ENCODE results near the gene NDUFV3.
"Not testable (repeated sequence)": the region's sequence is repeated elsewhere in the genome, so short reads cannot be mapped to it uniquely, and the experiment has no call there.

Gene NDUFV3

DNA sequence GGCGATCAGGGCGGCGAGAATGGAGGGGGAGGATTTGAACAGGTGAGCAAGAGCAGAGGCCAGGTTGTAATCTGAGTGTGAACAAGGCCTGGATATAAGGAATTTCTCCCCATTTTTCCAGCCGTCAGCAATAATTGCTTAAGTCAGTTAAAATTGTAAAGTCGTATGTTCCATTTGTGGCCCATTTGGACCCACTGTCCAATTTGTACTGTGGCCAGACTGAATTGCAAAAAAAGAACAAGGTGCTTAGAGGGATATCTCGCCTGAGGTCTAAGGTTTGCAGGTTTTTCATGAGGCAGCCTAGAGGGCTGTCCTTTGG, 31.3 kb downstream of the NDUFV3 start:
- H3K36me3 ChIP-seq (ENCODE audit: control insufficient read depth, insufficient read depth, low read length) = no peaks in the 10 kb centered on the region
- no peak for DNase-seq (ENCODE audit: extremely low read depth, insufficient read length)
- TF ChIP-seq, protein P1, sequence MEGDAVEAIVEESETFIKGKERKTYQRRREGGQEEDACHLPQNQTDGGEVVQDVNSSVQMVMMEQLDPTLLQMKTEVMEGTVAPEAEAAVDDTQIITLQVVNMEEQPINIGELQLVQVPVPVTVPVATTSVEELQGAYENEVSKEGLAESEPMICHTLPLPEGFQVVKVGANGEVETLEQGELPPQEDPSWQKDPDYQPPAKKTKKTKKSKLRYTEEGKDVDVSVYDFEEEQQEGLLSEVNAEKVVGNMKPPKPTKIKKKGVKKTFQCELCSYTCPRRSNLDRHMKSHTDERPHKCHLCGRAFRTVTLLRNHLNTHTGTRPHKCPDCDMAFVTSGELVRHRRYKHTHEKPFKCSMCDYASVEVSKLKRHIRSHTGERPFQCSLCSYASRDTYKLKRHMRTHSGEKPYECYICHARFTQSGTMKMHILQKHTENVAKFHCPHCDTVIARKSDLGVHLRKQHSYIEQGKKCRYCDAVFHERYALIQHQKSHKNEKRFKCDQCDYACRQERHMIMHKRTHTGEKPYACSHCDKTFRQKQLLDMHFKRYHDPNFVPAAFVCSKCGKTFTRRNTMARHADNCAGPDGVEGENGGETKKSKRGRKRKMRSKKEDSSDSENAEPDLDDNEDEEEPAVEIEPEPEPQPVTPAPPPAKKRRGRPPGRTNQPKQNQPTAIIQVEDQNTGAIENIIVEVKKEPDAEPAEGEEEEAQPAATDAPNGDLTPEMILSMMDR (IDR thresholded peaks at IDR 0.05; ENCODE audit: insufficient read depth, low read length, poor library complexity, severe bottlenecking) = no peak
- no peaks in the 10 kb centered on the region for H3K27me3 ChIP-seq (replicated peaks; ENCODE audit: control insufficient read depth, insufficient read depth, low read length)
- H3K4me3 ChIP-seq (replicated peaks; ENCODE audit: low read depth, low read length) = no peak overlapping the region

DNA sequence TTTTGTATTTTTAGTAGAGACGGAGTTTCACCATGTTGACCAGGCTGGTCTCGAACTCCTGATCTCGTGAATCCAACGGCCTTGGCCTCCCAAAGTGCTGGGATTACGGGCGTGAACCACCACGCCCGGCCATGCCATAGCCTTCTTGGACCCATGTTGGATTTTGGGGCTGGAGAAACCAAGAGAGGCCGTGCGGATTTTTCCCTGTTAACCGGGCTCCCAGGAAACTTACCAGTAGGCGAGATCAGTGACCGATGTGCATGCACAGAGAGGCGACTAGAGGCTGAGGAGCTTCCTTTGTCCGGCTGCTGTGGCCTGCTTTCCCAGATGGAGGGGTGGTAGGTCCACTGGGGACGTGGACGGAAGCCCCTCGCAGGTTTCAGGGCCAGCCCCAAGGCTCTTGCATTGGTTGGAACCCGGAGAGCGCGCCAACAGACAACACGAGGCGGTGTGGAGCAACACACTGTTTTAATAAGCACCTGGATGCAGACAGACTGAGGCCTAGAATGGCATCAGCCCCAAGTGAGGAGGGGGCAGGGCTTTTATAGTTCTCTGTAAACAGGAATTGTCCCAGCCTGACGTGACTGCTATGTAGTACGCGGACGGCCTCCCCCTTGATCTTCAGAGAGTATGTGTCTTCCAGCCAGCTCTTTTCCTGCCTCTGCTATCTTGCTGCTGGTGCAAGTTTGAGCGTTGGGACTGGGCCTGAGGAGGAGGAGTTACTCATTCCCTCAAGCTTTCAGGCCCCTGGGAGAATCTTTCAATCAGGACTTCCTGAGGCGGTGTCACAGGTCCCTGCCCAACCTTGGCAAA, 32.2 kb downstream of the NDUFV3 start, which contains the start of gene ERVH48-1:
ERVH48-1 (minus strand) TSS at position 517 of the 813 bp plus-strand sequence. CDS start 6,624 bp downstream, outside the sequence.
- no peak within 1 kb of the TSS for H3K4me3 ChIP-seq (replicated peaks; ENCODE audit: low read depth, low read length)
- no peak for DNase-seq (ENCODE audit: extremely low read depth, insufficient read length)

DNA sequence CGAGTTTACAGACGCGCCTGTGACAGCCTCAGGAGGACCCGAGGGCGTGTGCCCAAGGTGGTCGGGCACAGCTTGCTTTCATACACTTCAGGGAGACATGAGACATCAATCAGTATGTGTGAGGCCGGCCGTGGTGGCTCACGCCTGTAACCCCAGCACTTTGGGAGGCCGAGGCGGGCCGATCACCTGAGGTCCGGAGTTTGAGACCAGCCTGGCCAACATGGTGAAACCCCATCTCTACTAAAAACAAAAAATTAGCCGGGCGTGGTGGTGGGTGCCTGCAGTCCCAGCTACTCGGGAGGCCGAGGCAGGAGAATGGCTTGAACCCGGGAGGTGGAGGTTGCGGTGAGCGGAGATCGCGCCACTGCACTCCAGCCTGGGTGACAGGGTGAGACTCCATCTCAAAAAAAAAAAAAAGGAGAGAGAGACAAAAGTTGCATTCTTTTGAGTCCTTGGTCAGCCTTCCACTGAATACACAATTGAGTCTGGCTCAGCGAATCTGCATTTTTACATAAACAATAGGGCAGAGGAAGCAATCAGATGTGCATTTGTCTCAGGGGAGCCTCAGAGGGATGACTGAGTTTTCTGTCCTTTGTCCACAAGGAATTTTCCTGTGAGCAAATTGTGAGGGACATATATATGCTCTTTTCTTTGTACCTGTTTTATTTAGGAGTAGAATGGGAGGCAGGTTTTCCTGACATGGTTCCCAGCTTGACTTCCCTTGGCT, 34.5 kb downstream of the NDUFV3 start:
- H3K4me3 ChIP-seq (replicated peaks; ENCODE audit: low read depth, low read length); H3K36me3 ChIP-seq (ENCODE audit: control insufficient read depth, insufficient read depth, low read length); H3K27me3 ChIP-seq (replicated peaks; ENCODE audit: control insufficient read depth, insufficient read depth, low read length); DNase-seq (ENCODE audit: extremely low read depth, insufficient read length): not testable (repeated sequence)

More for the DNA sequence above, 32.2 kb downstream of the NDUFV3 start, which contains the start of gene ERVH48-1:
- H3K36me3 ChIP-seq (ENCODE audit: control insufficient read depth, insufficient read depth, low read length) = no peaks in the 10 kb centered on the region
- no peaks in the 10 kb centered on the region for H3K27me3 ChIP-seq (replicated peaks; ENCODE audit: control insufficient read depth, insufficient read depth, low read length)
- TF ChIP-seq, protein P1 (IDR thresholded peaks at IDR 0.05; ENCODE audit: insufficient read depth, low read length, poor library complexity, severe bottlenecking) = no peak

DNA sequence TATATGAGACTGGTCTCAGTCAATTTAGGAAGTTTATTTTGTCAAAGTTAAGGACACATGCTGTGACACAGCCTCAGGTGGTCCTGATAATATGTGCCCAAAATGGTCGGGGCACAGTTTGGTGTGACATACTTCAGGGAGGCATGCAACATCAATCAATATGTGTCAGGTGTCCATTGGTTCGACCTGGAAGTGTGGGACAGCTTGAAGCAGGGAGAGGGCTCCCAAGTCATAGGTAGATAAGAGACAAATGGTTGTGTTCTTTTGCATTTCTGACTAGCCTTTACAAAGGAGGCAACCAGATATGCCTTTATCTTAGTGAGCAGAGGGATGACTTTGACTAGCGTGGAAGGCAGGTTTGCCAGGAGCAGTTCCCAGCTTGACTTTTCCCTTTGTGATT, 36.9 kb downstream of the NDUFV3 start:
- no peak overlapping the region for H3K4me3 ChIP-seq (replicated peaks; ENCODE audit: low read depth, low read length)
- no peak for DNase-seq (ENCODE audit: extremely low read depth, insufficient read length)
- TF ChIP-seq, protein P1 (IDR thresholded peaks at IDR 0.05; ENCODE audit: insufficient read depth, low read length, poor library complexity, severe bottlenecking) = no peak
- no peaks in the 10 kb centered on the region for H3K36me3 ChIP-seq (ENCODE audit: control insufficient read depth, insufficient read depth, low read length)
- H3K27me3 ChIP-seq (replicated peaks; ENCODE audit: control insufficient read depth, insufficient read depth, low read length) = no peaks in the 10 kb centered on the region

DNA sequence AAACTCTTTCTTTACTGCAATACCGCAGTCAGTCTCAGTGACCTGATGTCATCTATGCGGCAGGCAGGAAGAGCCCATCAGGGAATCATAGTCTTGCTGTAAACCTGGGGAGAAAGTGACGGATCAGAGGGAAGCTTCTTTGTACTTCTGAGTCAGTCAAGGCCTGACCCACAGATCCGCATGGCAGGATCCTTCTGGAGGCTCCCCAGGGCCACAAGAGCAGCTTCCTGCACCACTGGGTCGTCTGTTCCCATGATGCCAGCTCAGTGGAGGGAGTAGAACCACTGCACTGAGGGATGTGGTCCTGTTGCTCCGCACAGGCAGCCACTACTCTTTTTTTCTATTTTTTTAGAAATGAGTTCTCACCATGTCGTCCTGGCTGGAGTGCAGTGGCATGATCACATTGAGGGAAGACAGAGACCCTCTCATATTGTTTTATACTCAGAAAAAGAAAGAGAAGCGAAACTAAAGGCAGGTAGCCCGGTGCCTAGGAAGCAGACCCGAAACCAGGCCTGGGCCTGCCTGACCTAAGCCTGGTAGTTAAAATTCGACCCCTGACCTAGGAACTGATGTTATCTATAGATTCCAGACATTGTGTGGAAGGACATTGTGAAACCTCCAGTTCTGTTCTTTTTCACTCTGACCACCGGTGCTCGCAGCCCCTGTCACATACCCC, 38.6 kb downstream of the NDUFV3 start:
- Histone ChIP-seq H3K36me3 (ENCODE audit: control insufficient read depth, insufficient read depth, low read length) (no peaks in the 10 kb centered on the region), H3K27me3 (replicated peaks; ENCODE audit: control insufficient read depth, insufficient read depth, low read length) (no peaks in the 10 kb centered on the region), H3K4me3 (replicated peaks; ENCODE audit: low read depth, low read length) (no peak overlapping the region)
- DNase-seq (ENCODE audit: extremely low read depth, insufficient read length) = peak; percentile 49
- TF ChIP-seq, protein P1 (IDR thresholded peaks at IDR 0.05; ENCODE audit: insufficient read depth, low read length, poor library complexity, severe bottlenecking) = no peak

DNA sequence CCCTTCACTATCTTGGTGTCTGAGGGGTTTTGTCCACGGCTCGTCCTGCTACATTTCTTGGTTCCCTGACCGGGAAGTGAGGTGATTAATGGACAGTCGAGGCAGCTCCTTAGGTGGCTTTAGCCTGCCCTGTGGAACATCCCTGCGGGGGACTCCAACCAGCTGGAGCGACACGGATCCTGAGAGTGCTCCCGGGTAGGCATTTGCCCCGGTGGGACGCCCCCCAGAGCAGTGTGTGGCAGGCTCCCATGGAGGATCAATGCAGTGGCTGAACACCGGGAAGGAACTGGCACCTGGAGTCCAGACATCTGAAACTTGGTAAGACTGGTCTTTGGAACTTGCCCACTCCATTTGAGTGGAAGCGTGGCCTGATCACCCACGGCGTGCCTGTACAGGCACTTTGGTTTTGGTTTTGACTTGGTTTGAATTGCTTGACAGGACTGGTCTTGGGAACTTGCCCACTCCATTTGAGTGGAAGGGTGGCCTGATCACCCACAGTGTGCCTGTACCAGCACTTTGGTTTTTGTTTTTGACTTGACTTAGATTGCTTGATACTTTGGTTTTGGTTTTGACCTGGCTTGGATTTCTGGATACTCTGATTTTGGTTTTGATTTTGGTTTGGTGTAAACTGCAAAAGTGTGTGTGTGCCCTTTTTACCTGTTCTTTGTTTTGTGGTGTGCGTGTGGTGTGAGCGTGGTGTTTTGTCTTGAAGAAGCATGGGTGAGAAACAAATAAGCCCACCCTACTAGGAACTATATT, 39.4 kb downstream of the NDUFV3 start:
- not testable (repeated sequence) for H3K36me3 ChIP-seq (ENCODE audit: control insufficient read depth, insufficient read depth, low read length); H3K27me3 ChIP-seq (replicated peaks; ENCODE audit: control insufficient read depth, insufficient read depth, low read length); H3K4me3 ChIP-seq (replicated peaks; ENCODE audit: low read depth, low read length); DNase-seq (ENCODE audit: extremely low read depth, insufficient read length)

DNA sequence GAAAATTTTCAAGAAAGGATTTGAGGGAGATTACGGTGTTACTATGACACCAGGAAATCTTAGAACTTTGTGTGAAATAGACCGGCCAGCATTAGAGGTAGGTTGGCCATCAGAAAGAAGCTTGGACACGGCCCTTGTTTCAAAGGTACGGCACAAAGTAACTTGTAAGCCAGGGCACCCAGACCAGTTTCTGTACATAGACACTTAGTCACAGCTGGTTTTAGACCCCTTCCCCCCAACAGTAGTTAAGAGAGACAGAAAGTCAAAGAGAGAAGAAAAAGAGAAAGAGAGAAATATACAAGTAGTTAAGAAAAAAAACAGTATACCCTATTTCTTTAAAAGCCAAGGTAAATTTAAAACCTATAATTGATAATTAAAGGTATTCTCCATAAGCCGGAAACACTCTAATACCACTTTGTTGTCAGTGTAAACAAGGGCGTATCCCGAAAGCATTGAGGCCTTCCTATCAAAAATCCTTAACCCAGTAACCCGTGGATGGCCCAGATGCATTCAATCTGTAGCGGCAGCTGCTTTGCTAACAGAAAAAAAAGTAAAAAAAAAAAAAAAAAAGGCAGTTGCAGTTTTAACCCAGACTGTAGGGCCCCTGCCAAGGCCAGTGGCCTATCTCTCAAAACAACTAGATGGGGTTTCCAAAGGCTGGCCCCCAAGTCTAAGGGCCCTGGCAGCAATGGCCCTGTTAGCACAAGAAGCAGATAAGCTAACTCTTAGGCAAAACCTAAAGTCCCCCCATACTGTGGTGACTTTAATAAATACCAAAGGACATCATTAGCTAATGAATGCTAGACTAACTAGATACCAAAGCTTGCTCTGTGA, 40.2 kb downstream of the NDUFV3 start:
- not testable (repeated sequence) for H3K36me3 ChIP-seq (ENCODE audit: control insufficient read depth, insufficient read depth, low read length); H3K27me3 ChIP-seq (replicated peaks; ENCODE audit: control insufficient read depth, insufficient read depth, low read length); DNase-seq (ENCODE audit: extremely low read depth, insufficient read length); H3K4me3 ChIP-seq (replicated peaks; ENCODE audit: low read depth, low read length)

DNA sequence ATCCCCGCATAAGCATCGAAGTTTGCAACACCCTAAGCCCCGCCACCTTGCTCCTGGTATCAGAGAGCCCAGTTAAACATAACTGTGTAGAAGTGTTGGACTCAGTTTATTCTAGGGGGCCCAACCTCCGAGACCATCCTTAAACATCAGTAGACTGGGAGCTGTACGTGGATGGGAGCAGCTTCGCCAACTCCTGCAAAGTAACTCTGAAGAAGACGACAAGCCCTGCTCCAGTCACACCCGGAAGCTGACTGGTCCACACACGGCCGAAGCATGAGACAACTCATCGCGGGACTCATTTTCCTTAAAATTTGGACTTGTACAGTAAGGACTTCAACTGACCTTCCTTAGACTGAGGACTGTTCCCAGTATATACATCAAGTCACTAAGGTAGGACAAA, 40.9 kb downstream of the NDUFV3 start:
- H3K27me3 ChIP-seq (replicated peaks; ENCODE audit: control insufficient read depth, insufficient read depth, low read length); H3K36me3 ChIP-seq (ENCODE audit: control insufficient read depth, insufficient read depth, low read length); DNase-seq (ENCODE audit: extremely low read depth, insufficient read length); H3K4me3 ChIP-seq (replicated peaks; ENCODE audit: low read depth, low read length): not testable (repeated sequence)

Data from GM06990 (cell line).